Uterus (tissue), 4 donors: ENCODE measurements around the gene CD80. TPM values are rescaled to one million over a fixed set of nuclear protein-coding genes. Genes with fewer than 3 reads are reported as not detected.

Experiments used
- DNase-seq, 2 donors: peaks; one replicate each; pipeline ENCODE4 v3.0.0-alpha.2; 2019 to 2020
- H3K27ac ChIP-seq, 2 donors: fragments of 200-600 bp; sonication (generic); 1 replicate in 1 of 2; 2 replicates in 1 of 2; pipeline ENCODE4 v1.5.1; 2016 to 2018
- H3K27me3 ChIP-seq, 2 donors: fragments of 200-600 bp; sonication (generic); one replicate each; pipeline ENCODE4 v1.5.1; 2018 to 2019; ENCODE audit warnings: control low read depth in 1 of 2
- H3K36me3 ChIP-seq, 2 donors: fragments of 200-600 bp; sonication (generic); one replicate each; pipeline ENCODE4 v1.5.1; 2019; ENCODE audit warnings: control low read depth in 1 of 2
- H3K4me1 ChIP-seq, 2 donors: fragments of 200-600 bp; sonication (generic); one replicate each; pipeline ENCODE4 v1.5.1; 2018 to 2019; ENCODE audit warnings: control low read depth in 1 of 2
- H3K4me3 ChIP-seq, 2 donors: fragments of 200-600 bp; sonication (generic); 1 replicate in 1 of 2; 2 replicates in 1 of 2; pipeline ENCODE4 v1.5.1; 2018 to 2019; ENCODE audit warnings: mild to moderate bottlenecking in 1 of 2
- H3K9me3 ChIP-seq, 2 donors: fragments of 200-600 bp; sonication (generic); one replicate each; pipeline ENCODE4 v1.5.1; 2019; ENCODE audit warnings: control low read depth in 1 of 2
- CTCF ChIP-seq, 4 experiments: fragments of 200-600 bp in 2 of 4; fragments of 450-650 bp in 2 of 4; sonication (generic) in 2 of 4; IDR thresholded peaks; one replicate each; pipeline ENCODE4 v1.5.1; 2016 to 2019; ENCODE audit warnings: antibody characterized with exemption in 4 of 4, mild to moderate bottlenecking in 2 of 4, moderate library complexity in 1 of 4
- POLR2A ChIP-seq, 2 donors: fragments of 450-650 bp; IDR thresholded peaks; one replicate each; pipeline ENCODE4 v1.6.1; 2016; ENCODE audit warnings: antibody characterized with exemption in 2 of 2, mild to moderate bottlenecking in 1 of 2, moderate library complexity in 1 of 2
- intact Hi-C: fragments of 100-400 bp; cut with DNase I; formaldehyde crosslinking; loops from one replicate; pipeline ENCODE4 v1.15.1; 2023; ENCODE audit warnings: low total_unique reads
- total RNA-seq, 4 donors: library from RNA; depleted of rRNA in 3 of 4; stranded (reverse); fragments of >200 nt in 3 of 4; gene quantifications; one replicate each; pipeline versions ENCODE4 v1.1.0 to v1.2.4, GENCODE V29; 2014 to 2023
- donor health status: DM: yes; HTN: yes; CAD: no.

CD80 gene
- total RNA-seq, 4 donors from 2014 or later, result 0.14 to 2.9 (median 1.1) TPM; not detected in 1

DNA sequence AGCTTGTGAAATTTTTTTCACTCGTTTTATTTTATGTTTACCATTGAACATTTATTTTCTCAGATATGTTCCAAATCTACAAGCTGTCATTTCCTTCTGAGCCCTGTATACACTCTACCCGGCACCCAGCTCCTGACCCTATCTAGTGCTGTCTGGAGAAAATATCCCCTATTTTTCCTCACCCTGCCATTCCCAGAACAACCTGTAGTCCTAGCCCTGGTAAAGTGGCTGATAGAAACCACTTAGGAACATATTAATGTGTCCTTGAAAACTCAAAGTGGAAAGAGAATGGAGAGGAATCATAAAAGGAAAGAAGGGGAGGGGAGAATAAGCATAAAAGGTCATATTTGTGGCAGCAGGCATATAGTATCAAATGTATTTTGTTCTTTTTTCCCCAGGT, 69.3 kb downstream of the CD80 start:
- no peak overlapping the region for H3K27ac ChIP-seq
- intact Hi-C loops, result no loop called here
- DNase-seq, result no peak
- H3K27me3 ChIP-seq, result no peaks in the 10 kb centered on the region
- TF ChIP-seq CTCF (IDR thresholded peaks at IDR 0.05) (no peak), POLR2A (IDR thresholded peaks at IDR 0.05) (no peak)
- H3K36me3 ChIP-seq, result no peaks in the 10 kb centered on the region
- no peaks in the 10 kb centered on the region for H3K9me3 ChIP-seq
- H3K4me1 ChIP-seq, result no peaks in the 10 kb centered on the region
- no peak overlapping the region for H3K4me3 ChIP-seq

- no peak overlapping the region for H3K4me3 ChIP-seq
- H3K27ac ChIP-seq, result no peak overlapping the region
- intact Hi-C loops, result no loop called here
- TF ChIP-seq POLR2A (IDR thresholded peaks at IDR 0.05) (no peak), CTCF (IDR thresholded peaks at IDR 0.05) (no peak)
- no peak for DNase-seq
- no peaks in the 10 kb centered on the region for H3K27me3 ChIP-seq
- H3K4me1 ChIP-seq, result no peaks in the 10 kb centered on the region
- H3K36me3 ChIP-seq, result no peaks in the 10 kb centered on the region
- no peaks in the 10 kb centered on the region for H3K9me3 ChIP-seq
Observed at GRCh38 chr3:119485563-119485962, 73.9 kb downstream of the CD80 start.

DNA sequence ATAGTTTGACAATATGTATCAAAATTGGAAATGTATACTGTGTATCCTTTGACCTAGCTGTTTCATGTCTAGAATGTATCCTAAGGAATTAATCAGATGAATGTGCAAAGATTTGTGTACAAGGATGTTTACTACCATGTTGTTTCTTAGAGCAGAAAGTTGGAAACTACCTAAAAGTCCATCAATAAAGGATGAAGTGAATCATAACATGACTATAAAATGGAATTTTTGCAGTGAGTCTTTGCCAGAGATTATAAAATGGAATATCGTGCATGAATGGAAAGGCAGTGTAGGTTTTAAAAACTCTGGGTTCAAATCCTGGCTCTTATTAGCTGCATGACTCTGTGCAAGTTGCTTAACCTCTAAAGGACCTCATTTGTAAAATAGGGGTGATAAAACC, 76.3 kb downstream of the CD80 start:
- Histone ChIP-seq H3K27me3 (no peaks in the 10 kb centered on the region), H3K36me3 (no peaks in the 10 kb centered on the region)
- intact Hi-C loops, result no loop called here

DNA sequence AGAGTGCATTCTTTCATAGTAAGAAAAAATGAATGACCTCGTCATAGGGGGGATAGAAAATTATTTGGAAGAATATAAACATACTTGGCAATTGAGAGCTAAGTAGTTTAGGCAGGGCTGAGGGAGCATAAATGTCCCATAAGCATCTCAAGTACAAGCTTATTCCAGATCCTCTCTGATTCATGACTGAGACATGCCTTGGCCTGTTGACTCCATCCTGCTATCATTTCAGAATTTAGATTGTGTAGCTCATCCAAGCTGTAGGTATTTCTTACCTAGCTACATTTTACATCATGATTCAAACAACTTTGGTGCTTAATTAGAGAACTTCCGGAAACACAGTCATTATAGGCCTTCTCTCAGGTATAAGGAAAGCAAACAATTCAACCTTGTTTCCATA, 78.3 kb downstream of the CD80 start:
- Histone ChIP-seq H3K4me1 (no peaks in the 10 kb centered on the region), H3K27me3 (no peaks in the 10 kb centered on the region), H3K36me3 (no peaks in the 10 kb centered on the region), H3K4me3 (no peak overlapping the region), H3K9me3 (no peaks in the 10 kb centered on the region), H3K27ac (no peak overlapping the region)
- intact Hi-C loops, result no loop called here
- no peak for DNase-seq
- no peak for TF ChIP-seq CTCF (IDR thresholded peaks at IDR 0.05)
- TF ChIP-seq POLR2A (IDR thresholded peaks at IDR 0.05), result no peak

More for the DNA sequence above, 76.3 kb downstream of the CD80 start:
- TF ChIP-seq CTCF (IDR thresholded peaks at IDR 0.05) (no peak), POLR2A (IDR thresholded peaks at IDR 0.05) (no peak)
- no peak for DNase-seq
- Histone ChIP-seq H3K27ac (no peak overlapping the region), H3K9me3 (no peaks in the 10 kb centered on the region), H3K4me1 (no peaks in the 10 kb centered on the region), H3K4me3 (no peak overlapping the region)

Other genes starting within 250 kb of the CD80 start
- gene TMEM39A, start 96.0 kb downstream of the CD80 start, total RNA-seq, result 100 to 1,000 TPM in 1 of 4 donors, 10 to 100 TPM in 3; 23.2 to 136 (median 67.1) TPM
- 10 to 100 TPM in 2 of 4 donors, 1 to 10 TPM in 2; 4.4 to 31.9 (median 15.6) TPM for gene POGLUT1, start 90.7 kb downstream of the CD80 start, total RNA-seq
- gene TIMMDC1, start 61.1 kb downstream of the CD80 start, total RNA-seq, result 10 to 100 TPM; 15.1 to 83.4 (median 31.4) TPM
- 10 to 100 TPM in 2 of 4 donors, 1 to 10 TPM in 2; 2.6 to 14.7 (median 7.1) TPM for gene ADPRH, start 19.9 kb upstream of the CD80 start, total RNA-seq
- gene PLA1A, start 38.3 kb upstream of the CD80 start, total RNA-seq, result 10 to 100 TPM in 3 of 4 donors, not detected in 1; 11.9 to 37.1 (median 16.5) TPM
- 10 to 100 TPM in 1 of 4 donors, 1 to 10 TPM in 3; 4.9 to 35.3 (median 7.9) TPM for gene POPDC2, start 101.0 kb upstream of the CD80 start, total RNA-seq
- gene COX17, start 117.8 kb upstream of the CD80 start, total RNA-seq, result 10 to 100 TPM in 2 of 4 donors, 1 to 10 TPM in 2; 3.1 to 56.5 (median 23.1) TPM
- gene CFAP91, start 143.4 kb upstream of the CD80 start, total RNA-seq, result 10 to 100 TPM in 3 of 4 donors, 1 to 10 TPM in 1; 9.1 to 58.4 (median 28.5) TPM
- under 1 TPM in 2 of 4 donors, not detected in 2; 0.21 to 0.62 TPM for gene NR1I2, start 222.5 kb upstream of the CD80 start, total RNA-seq